SH-SY5Y (cell line): Measurements from ENCODE around the gene RTN4.

Experiments used
- GATA2 ChIP-seq: IDR thresholded peaks from 2 replicates; pipeline ENCODE4 v1.6.1; 2011; ENCODE audit warnings: mild to moderate bottlenecking, low read depth, low read length
- GATA3 ChIP-seq: IDR thresholded peaks from 2 replicates; pipeline ENCODE4 v1.6.1; 2011; ENCODE audit warnings: low read depth, mild to moderate bottlenecking, low read length, moderate library complexity

- TF ChIP-seq GATA2: no peak
- no peak for TF ChIP-seq GATA3
Measured at GRCh38 chr2:55097082-55097460, 46.8 kb upstream of the RTN4 start.
